Natural killer cell (primary cell): Measurements from ENCODE around the gene EBNA1BP2. TPM values are rescaled to one million over a fixed set of nuclear protein-coding genes. Genes with fewer than 3 reads are reported as not detected.

Source experiments
- ATAC-seq, 3 donors: fragments of 150-1000 bp in 2 of 3; fragments of 200-7000 bp in 1 of 3; cut with Tn5 transposase; 1 replicate in 1 of 3; 2 replicates in 2 of 3; pipeline ENCODE4 v1.10.0; 2021; ENCODE audit warnings: mild to moderate bottlenecking in 2 of 3, moderate library complexity in 2 of 3
- DNase-seq, 2 donors: peaks; one replicate each; pipeline versions ENCODE4 v3.0.0 to v3.0.0-alpha.2; 2013 to 2021; ENCODE audit warnings: mixed read lengths in 1 of 2
- H3K27ac ChIP-seq: one replicate; pipeline ENCODE4 v1.5.1; 2013; ENCODE audit warnings: mild to moderate bottlenecking, low read length
- H3K27me3 ChIP-seq: one replicate; pipeline ENCODE4 v1.6.1; 2013; ENCODE audit warnings: low read length; ENCODE audit not compliant: control insufficient read depth, insufficient read depth
- H3K36me3 ChIP-seq: one replicate; pipeline ENCODE4 v1.6.1; 2013; ENCODE audit warnings: low read length; ENCODE audit not compliant: control insufficient read depth, insufficient read depth
- H3K4me1 ChIP-seq: one replicate; pipeline ENCODE4 v1.6.1; 2013; ENCODE audit warnings: low read length; ENCODE audit not compliant: control insufficient read depth, insufficient read depth
- H3K4me3 ChIP-seq: one replicate; pipeline ENCODE4 v1.5.1; 2013; ENCODE audit warnings: low read length
- H3K9me3 ChIP-seq: one replicate; pipeline ENCODE4 v1.6.1; 2013; ENCODE audit warnings: low read length; ENCODE audit not compliant: control insufficient read depth, insufficient read depth
- H3K27ac Mint-ChIP-seq, 2 donors: one replicate each; pipeline ENCODE4 v1.8.0; 2022; ENCODE audit warnings: mild to moderate bottlenecking in 2 of 2, mixed read lengths in 2 of 2, moderate library complexity in 1 of 2
- H3K27me3 Mint-ChIP-seq, 2 donors: one replicate each; pipeline ENCODE4 v1.8.0; 2022; ENCODE audit warnings: low read depth in 2 of 2, mixed read lengths in 2 of 2
- H3K36me3 Mint-ChIP-seq: one replicate; pipeline ENCODE4 v1.8.0; 2022; ENCODE audit warnings: mixed read lengths
- H3K4me1 Mint-ChIP-seq, 2 donors: one replicate each; pipeline ENCODE4 v1.8.0; 2022; ENCODE audit warnings: mixed read lengths in 2 of 2
- H3K4me3 Mint-ChIP-seq: one replicate; pipeline ENCODE4 v1.8.0; 2022; ENCODE audit warnings: mild to moderate bottlenecking, moderate library complexity, mixed read lengths
- H3K9me3 Mint-ChIP-seq, 2 donors: one replicate each; pipeline ENCODE4 v1.8.0; 2022; ENCODE audit warnings: mixed read lengths in 2 of 2
- WGBS: methylation state at CpG from one replicate; pipeline ENCODE4 v1.1.7; 2013; ENCODE audit warnings: missing lambda C conversion rate; ENCODE audit not compliant: insufficient coverage; 5-methylcytosine and 5-hydroxymethylcytosine counted together
- intact Hi-C: fragments of 100-400 bp; cut with micrococcal nuclease; formaldehyde crosslinking; loops from one replicate; pipeline ENCODE4 v1.14.2; 2022
- total RNA-seq, 4 donors: library from RNA; stranded (reverse); fragments of 120-200 nt in 1 of 4; gene quantifications; one replicate each; pipeline versions ENCODE4 v1.2.3 to v1.2.4, GENCODE V29; 2013 to 2022
- TF ChIP-seq, protein P1 (sequence below): fragments of 200-600 bp; IDR thresholded peaks from one replicate; pipeline ENCODE4 v1.8.0; 2022; ENCODE audit warnings: antibody characterized with exemption

The EBNA1BP2 gene, protein sequence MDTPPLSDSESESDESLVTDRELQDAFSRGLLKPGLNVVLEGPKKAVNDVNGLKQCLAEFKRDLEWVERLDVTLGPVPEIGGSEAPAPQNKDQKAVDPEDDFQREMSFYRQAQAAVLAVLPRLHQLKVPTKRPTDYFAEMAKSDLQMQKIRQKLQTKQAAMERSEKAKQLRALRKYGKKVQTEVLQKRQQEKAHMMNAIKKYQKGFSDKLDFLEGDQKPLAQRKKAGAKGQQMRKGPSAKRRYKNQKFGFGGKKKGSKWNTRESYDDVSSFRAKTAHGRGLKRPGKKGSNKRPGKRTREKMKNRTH
- 10 to 100 TPM; 21.2 to 28.5 (median 23.6) TPM for total RNA-seq
- total RNA-seq (2013) = 45.8 TPM

DNA sequence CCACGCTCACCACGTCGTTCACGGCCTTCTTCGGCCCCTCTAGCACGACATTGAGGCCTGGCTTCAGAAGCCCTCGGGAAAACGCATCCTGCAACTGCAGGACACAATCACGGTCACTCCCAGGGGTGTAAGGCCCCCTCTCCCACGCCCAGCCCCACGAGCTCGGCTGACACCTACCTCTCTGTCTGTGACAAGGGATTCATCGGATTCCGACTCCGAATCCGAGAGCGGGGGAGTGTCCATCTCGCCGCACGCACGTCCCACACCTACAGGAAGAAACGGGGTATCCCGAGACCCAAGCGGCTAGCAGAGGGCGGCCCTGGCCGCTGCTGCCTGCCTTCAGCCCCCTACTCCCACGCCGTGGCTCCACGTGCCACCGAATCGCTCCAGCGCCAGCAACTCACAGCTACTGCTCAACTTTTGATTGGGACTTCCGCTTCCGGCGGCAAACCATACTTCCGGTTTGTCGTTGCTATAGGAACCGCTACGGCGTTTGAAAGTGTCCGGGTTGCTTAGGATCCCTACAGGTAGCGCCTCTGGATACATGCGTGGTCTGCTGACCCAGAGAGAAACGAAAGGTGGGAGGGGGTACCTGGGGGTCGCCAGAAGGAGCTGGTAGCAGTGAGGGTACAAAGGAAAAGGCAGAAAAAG, at the start of gene EBNA1BP2, which contains the start of gene CFAP57:
TSS of gene EBNA1BP2 (minus strand) at position 415 of the 651 bp plus-strand sequence. CDS start at position 243, 172 bp downstream.
TSS of gene CFAP57 (plus strand) at position 455 of the 651 bp plus-strand sequence. CDS start 424 bp downstream, outside the sequence.
- Mint-ChIP-seq H3K4me3 (peak within 1 kb of the TSS; percentile 99), H3K9me3 (no peaks in the 10 kb centered on the region), H3K36me3 (peaks cover 5% of the 10 kb centered on the region), H3K4me1 (peaks cover 19 to 23% of the 10 kb centered on the region in 2 donors), H3K27ac (peak within 1 kb of the TSS; percentile 88 to 95), H3K27me3 (peaks cover 15 to 16% of the 10 kb centered on the region in 2 donors)
- H3K27me3 ChIP-seq = peaks cover 2% of the 10 kb centered on the region
- TF ChIP-seq, protein P1, sequence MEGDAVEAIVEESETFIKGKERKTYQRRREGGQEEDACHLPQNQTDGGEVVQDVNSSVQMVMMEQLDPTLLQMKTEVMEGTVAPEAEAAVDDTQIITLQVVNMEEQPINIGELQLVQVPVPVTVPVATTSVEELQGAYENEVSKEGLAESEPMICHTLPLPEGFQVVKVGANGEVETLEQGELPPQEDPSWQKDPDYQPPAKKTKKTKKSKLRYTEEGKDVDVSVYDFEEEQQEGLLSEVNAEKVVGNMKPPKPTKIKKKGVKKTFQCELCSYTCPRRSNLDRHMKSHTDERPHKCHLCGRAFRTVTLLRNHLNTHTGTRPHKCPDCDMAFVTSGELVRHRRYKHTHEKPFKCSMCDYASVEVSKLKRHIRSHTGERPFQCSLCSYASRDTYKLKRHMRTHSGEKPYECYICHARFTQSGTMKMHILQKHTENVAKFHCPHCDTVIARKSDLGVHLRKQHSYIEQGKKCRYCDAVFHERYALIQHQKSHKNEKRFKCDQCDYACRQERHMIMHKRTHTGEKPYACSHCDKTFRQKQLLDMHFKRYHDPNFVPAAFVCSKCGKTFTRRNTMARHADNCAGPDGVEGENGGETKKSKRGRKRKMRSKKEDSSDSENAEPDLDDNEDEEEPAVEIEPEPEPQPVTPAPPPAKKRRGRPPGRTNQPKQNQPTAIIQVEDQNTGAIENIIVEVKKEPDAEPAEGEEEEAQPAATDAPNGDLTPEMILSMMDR = no peak
- H3K4me1 ChIP-seq = peaks cover 13% of the 10 kb centered on the region
- DNase-seq (peak; percentile 86 to 97), ATAC-seq (peak; percentile 81 to 85 (median 85))
- H3K9me3 ChIP-seq = no peaks in the 10 kb centered on the region
- intact Hi-C loops = loop anchor here (2.0 kb wide), 1 partner anchor 405 kb away; the partner anchor contains the start of genes C1orf50 and P3H1
- H3K27ac ChIP-seq = peak within 1 kb of the TSS; percentile 60
- H3K4me3 ChIP-seq = peak within 1 kb of the TSS; percentile 86
- H3K36me3 ChIP-seq = peaks cover 27% of the 10 kb centered on the region
- WGBS = under 1% methylated on average over 45 of the region's 45 CpGs

DNA sequence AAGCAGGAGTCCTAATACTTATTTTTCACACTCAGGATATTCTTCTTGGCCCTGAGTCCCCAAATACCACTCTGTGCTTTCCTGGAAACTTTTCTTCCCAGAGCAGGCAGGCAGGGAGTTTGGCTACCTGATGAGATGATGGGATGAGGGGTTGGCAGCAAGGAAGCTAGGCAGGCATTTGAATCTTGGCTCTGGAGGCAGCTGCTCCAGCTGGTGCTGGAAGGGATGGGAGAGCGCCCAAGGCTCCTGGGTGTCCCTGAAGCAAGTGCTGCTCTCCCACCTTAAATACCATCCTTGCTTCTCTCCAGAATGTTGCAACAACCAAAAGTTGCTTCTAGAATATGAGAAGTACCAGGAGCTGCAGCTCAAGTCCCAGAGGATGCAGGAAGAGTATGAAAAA, 49.7 kb upstream of the EBNA1BP2 start:
- no peak overlapping the region for H3K4me3 Mint-ChIP-seq
- H3K4me3 ChIP-seq = no peak overlapping the region
- H3K4me1 Mint-ChIP-seq = no peaks in the 10 kb centered on the region
- TF ChIP-seq, protein P1 = no peak
- peaks cover 0 to 5% of the 10 kb centered on the region in 2 donors for H3K27me3 Mint-ChIP-seq
- ATAC-seq (no peak), DNase-seq (no peak)
- intact Hi-C loops = no loop called here
- no peaks in the 10 kb centered on the region for H3K9me3 Mint-ChIP-seq
- H3K4me1 ChIP-seq = peaks cover 5% of the 10 kb centered on the region
- H3K36me3 ChIP-seq = no peaks in the 10 kb centered on the region
- H3K27ac Mint-ChIP-seq = no peak overlapping the region
- H3K9me3 ChIP-seq = no peaks in the 10 kb centered on the region
- no peaks in the 10 kb centered on the region for H3K36me3 Mint-ChIP-seq
- H3K27ac ChIP-seq = peak overlapping the region; percentile 48
- no peaks in the 10 kb centered on the region for H3K27me3 ChIP-seq
- WGBS = 86% methylated on average over 1 of the region's 1 CpG

DNA sequence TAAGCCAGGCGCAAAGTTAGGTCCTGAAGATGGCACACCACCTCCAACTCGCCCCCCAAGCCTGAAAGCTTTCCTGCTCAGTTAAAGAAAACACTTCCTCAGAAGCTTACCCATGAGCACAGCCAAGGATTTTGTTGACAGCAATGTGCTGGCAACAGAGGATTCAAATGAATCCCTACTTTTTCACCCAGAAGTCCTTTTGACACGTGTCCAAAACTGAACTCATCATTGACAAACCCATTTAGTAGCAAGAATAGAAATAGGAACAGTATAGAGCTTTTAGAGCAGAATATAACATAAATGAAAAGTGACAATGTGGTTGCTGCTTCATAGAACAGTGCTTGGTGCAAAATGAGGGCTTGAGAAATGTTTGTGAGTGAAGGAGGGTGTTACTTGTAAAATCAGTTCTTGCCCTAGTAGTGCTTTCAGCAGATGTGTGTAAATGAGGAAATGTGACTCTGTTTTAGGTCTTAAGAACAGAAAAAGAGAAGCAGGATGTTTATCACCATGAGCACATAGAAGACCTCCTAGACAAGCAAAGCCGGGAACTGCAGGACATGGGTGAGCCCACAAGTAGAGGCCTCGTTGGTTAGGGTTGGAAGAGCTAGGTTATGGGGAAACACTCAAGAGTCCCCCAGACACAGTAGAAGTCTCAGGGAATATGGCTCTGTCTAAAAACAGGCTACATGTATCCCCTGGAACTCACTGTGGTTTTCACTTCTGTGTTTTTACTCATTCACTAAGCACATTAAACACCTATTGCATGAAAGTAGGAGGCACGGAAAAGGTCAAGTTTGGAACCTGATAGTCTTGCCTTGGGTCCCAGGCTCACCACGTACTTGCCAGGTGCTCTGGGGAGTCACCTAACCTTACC, 49.1 kb upstream of the EBNA1BP2 start:
- Histone ChIP-seq H3K9me3 (no peaks in the 10 kb centered on the region), H3K4me3 (no peak overlapping the region), H3K27me3 (no peaks in the 10 kb centered on the region), H3K27ac (peak overlapping the region; percentile 48), H3K4me1 (peaks cover 5% of the 10 kb centered on the region), H3K36me3 (no peaks in the 10 kb centered on the region)
- Mint-ChIP-seq H3K4me1 (no peaks in the 10 kb centered on the region), H3K27ac (no peak overlapping the region), H3K36me3 (no peaks in the 10 kb centered on the region), H3K4me3 (no peak overlapping the region), H3K27me3 (peaks cover 0 to 8% of the 10 kb centered on the region in 2 donors), H3K9me3 (no peaks in the 10 kb centered on the region)
- TF ChIP-seq, protein P1 = no peak
- 55% methylated on average over 7 of the region's 7 CpGs for WGBS
- ATAC-seq (no peak), DNase-seq (no peak)
- intact Hi-C loops = no loop called here
